Effector memory CD8-positive, alpha-beta T cell (primary cell): ENCODE data around the gene CBR4.
A peak's percentile ranks its signal among the peaks of the same experiment; 100 is the strongest.

Experiments
- ATAC-seq: fragments of 150-1000 bp; cut with Tn5 transposase; replicated peaks from 2 replicates; pipeline ENCODE4 v1.10.0; 2021; ENCODE audit warnings: mild to moderate bottlenecking, moderate library complexity
- DNase-seq, 3 experiments: peaks; one replicate each; pipeline ENCODE4 v3.0.0; 2021
- H3K27ac Mint-ChIP-seq, 2 donors: one replicate each; pipeline ENCODE4 v1.8.0; 2022; ENCODE audit warnings: mild to moderate bottlenecking in 2 of 2, mixed read lengths in 2 of 2, moderate library complexity in 2 of 2
- H3K27me3 Mint-ChIP-seq, 2 donors: one replicate each; pipeline ENCODE4 v1.8.0; 2022; ENCODE audit warnings: mixed read lengths in 2 of 2
- H3K36me3 Mint-ChIP-seq: one replicate; pipeline ENCODE4 v1.8.0; 2022; ENCODE audit warnings: mild to moderate bottlenecking, moderate library complexity, mixed read lengths; ENCODE audit not compliant: insufficient read depth
- H3K4me1 Mint-ChIP-seq, 2 donors: one replicate each; pipeline ENCODE4 v1.8.0; 2022; ENCODE audit warnings: low read depth in 2 of 2, mixed read lengths in 2 of 2
- H3K4me3 Mint-ChIP-seq, 2 donors: one replicate each; pipeline ENCODE4 v1.8.0; 2022; ENCODE audit warnings: mild to moderate bottlenecking in 2 of 2, mixed read lengths in 2 of 2, moderate library complexity in 2 of 2
- H3K9me3 Mint-ChIP-seq, 2 donors: one replicate each; pipeline ENCODE4 v1.8.0; 2022; ENCODE audit warnings: mixed read lengths in 2 of 2
- total RNA-seq, 9 experiments: gene quantifications; one replicate each; lab custom pipeline; 2026; lab: John Stamatoyannopoulos, UW

The CBR4 gene
- total RNA-seq = 10.8 to 30.8 (median 21.4) reads per million in 9 experiments

GRCh38 chr4:169010125-169011023 lies at the start of gene CBR4:
Gene CBR4, minus strand, starts transcription at chr4:169010255. Its CDS starts 166 bp downstream, at chr4:169010089.
- peak within 1 kb of the TSS; percentile 84 to 94 for H3K4me3 Mint-ChIP-seq
- H3K4me1 Mint-ChIP-seq = peaks cover 24 to 43% of the 10 kb centered on the region in 2 donors
- H3K27me3 Mint-ChIP-seq = no peaks in the 10 kb centered on the region
- H3K9me3 Mint-ChIP-seq = no peaks in the 10 kb centered on the region
- ATAC-seq = peak; percentile 93
- peak within 1 kb of the TSS; percentile 98 to 99 for H3K27ac Mint-ChIP-seq
- peaks cover 29% of the 10 kb centered on the region for H3K36me3 Mint-ChIP-seq
- DNase-seq = peak; percentile 91 to 92 (median 91)

- Mint-ChIP-seq H3K4me1 (peaks cover 0 to 3% of the 10 kb centered on the region in 2 donors), H3K4me3 (no peak overlapping the region), H3K9me3 (no peaks in the 10 kb centered on the region), H3K27me3 (peaks cover 19 to 21% of the 10 kb centered on the region in 2 donors), H3K36me3 (no peaks in the 10 kb centered on the region), H3K27ac (peak overlapping the region in 1 of 2 donors; percentile 52)
- DNase-seq (no peak), ATAC-seq (no peak)
These were observed 49.5 kb upstream of the CBR4 start for GRCh38 chr4:169059306-169060211.

- ATAC-seq = no peak
- H3K4me3 Mint-ChIP-seq = no peak overlapping the region
- DNase-seq = no peak
- no peaks in the 10 kb centered on the region for H3K36me3 Mint-ChIP-seq
- peaks cover 21 to 22% of the 10 kb centered on the region in 2 donors for H3K27me3 Mint-ChIP-seq
- no peaks in the 10 kb centered on the region for H3K9me3 Mint-ChIP-seq
- peaks cover 0 to 3% of the 10 kb centered on the region in 2 donors for H3K4me1 Mint-ChIP-seq
- no peak overlapping the region for H3K27ac Mint-ChIP-seq
These were observed 48.3 kb upstream of the CBR4 start for GRCh38 chr4:169058312-169058711.

- Mint-ChIP-seq H3K4me3 (no peak overlapping the region), H3K36me3 (no peaks in the 10 kb centered on the region), H3K4me1 (peaks cover 0 to 2% of the 10 kb centered on the region in 2 donors)
These were observed 44.8 kb upstream of the CBR4 start for GRCh38 chr4:169054879-169055278.

GRCh38 chr4:169052594-169052945 lies 42.5 kb upstream of the CBR4 start:
- Mint-ChIP-seq H3K36me3 (no peaks in the 10 kb centered on the region), H3K9me3 (no peaks in the 10 kb centered on the region), H3K4me1 (no peaks in the 10 kb centered on the region), H3K27me3 (peaks cover 12 to 14% of the 10 kb centered on the region in 2 donors), H3K4me3 (no peak overlapping the region), H3K27ac (no peak overlapping the region)
- DNase-seq (no peak), ATAC-seq (no peak)

More at GRCh38 chr4:169054879-169055278, 44.8 kb upstream of the CBR4 start:
- Mint-ChIP-seq H3K27me3 (peaks cover 19 to 23% of the 10 kb centered on the region in 2 donors), H3K27ac (no peak overlapping the region), H3K9me3 (no peaks in the 10 kb centered on the region)
- DNase-seq (no peak), ATAC-seq (no peak)

- DNase-seq = no peak
- Mint-ChIP-seq H3K4me3 (no peak overlapping the region), H3K27ac (no peak overlapping the region), H3K9me3 (no peaks in the 10 kb centered on the region), H3K4me1 (no peaks in the 10 kb centered on the region), H3K36me3 (no peaks in the 10 kb centered on the region), H3K27me3 (peaks cover 12 to 14% of the 10 kb centered on the region in 2 donors)
- no peak for ATAC-seq
These were observed 41.9 kb upstream of the CBR4 start for GRCh38 chr4:169051761-169052593.

- no peaks in the 10 kb centered on the region for H3K36me3 Mint-ChIP-seq
- no peaks in the 10 kb centered on the region for H3K4me1 Mint-ChIP-seq
- H3K27me3 Mint-ChIP-seq = peaks cover 11 to 16% of the 10 kb centered on the region in 2 donors
- no peak overlapping the region for H3K27ac Mint-ChIP-seq
- ATAC-seq (no peak), DNase-seq (no peak)
- H3K4me3 Mint-ChIP-seq = no peak overlapping the region
- no peaks in the 10 kb centered on the region for H3K9me3 Mint-ChIP-seq
These were observed 41.1 kb upstream of the CBR4 start for GRCh38 chr4:169050881-169051760.

GRCh38 chr4:169050284-169050683 lies 40.2 kb upstream of the CBR4 start:
- Mint-ChIP-seq H3K36me3 (no peaks in the 10 kb centered on the region), H3K27ac (no peak overlapping the region), H3K4me1 (no peaks in the 10 kb centered on the region), H3K9me3 (no peaks in the 10 kb centered on the region), H3K4me3 (no peak overlapping the region), H3K27me3 (peaks cover 6 to 15% of the 10 kb centered on the region in 2 donors)
- ATAC-seq (no peak), DNase-seq (no peak)

GRCh38 chr4:169048868-169049414 lies 38.9 kb upstream of the CBR4 start:
- Mint-ChIP-seq H3K4me3 (no peak overlapping the region), H3K4me1 (no peaks in the 10 kb centered on the region), H3K9me3 (no peaks in the 10 kb centered on the region), H3K27ac (no peak overlapping the region), H3K27me3 (peaks cover 6 to 15% of the 10 kb centered on the region in 2 donors), H3K36me3 (no peaks in the 10 kb centered on the region)
- DNase-seq = no peak
- ATAC-seq = no peak

GRCh38 chr4:169047956-169048355 lies 37.9 kb upstream of the CBR4 start:
- DNase-seq (no peak), ATAC-seq (no peak)
- Mint-ChIP-seq H3K36me3 (no peaks in the 10 kb centered on the region), H3K4me3 (no peak overlapping the region), H3K27ac (no peak overlapping the region), H3K4me1 (no peaks in the 10 kb centered on the region), H3K9me3 (no peaks in the 10 kb centered on the region), H3K27me3 (peaks cover 0 to 22% of the 10 kb centered on the region in 2 donors)

GRCh38 chr4:169045862-169046584 lies 36.0 kb upstream of the CBR4 start:
- no peak for DNase-seq
- no peak for ATAC-seq
- peaks cover 10 to 30% of the 10 kb centered on the region in 2 donors for H3K27me3 Mint-ChIP-seq
- H3K36me3 Mint-ChIP-seq = no peaks in the 10 kb centered on the region
- no peaks in the 10 kb centered on the region for H3K4me1 Mint-ChIP-seq
- H3K27ac Mint-ChIP-seq = no peak overlapping the region
- H3K4me3 Mint-ChIP-seq = no peak overlapping the region
- H3K9me3 Mint-ChIP-seq = no peaks in the 10 kb centered on the region
